ENCODE results near the gene CFAP100. TPM values are rescaled to one million over a fixed set of nuclear protein-coding genes. Genes with fewer than 3 reads are reported as not detected.
A peak's percentile ranks its signal among the peaks of the same experiment; 100 is the strongest.

The CFAP100 gene
- polyA plus RNA-seq, 1 donor = 0.58 TPM

- no peak for DNase-seq
Measured at GRCh38 chr3:126377211-126377610, 17.5 kb upstream of the CFAP100 start.

- DNase-seq = no peak
Measured at GRCh38 chr3:126378341-126378751, 16.4 kb upstream of the CFAP100 start.

- no peak for DNase-seq
Measured at GRCh38 chr3:126380011-126380768, 14.5 kb upstream of the CFAP100 start.

GRCh38 chr3:126381966-126382365 is 12.7 kb upstream of the CFAP100 start:
- DNase-seq = no peak

GRCh38 chr3:126389112-126389793 is 5.5 kb upstream of the CFAP100 start:
- DNase-seq = peak; percentile 86

GRCh38 chr3:126389794-126390146 is 4.9 kb upstream of the CFAP100 start:
- DNase-seq = no peak

GRCh38 chr3:126390201-126390600 is 4.5 kb upstream of the CFAP100 start:
- DNase-seq = no peak

GRCh38 chr3:126390751-126391150 is 4.0 kb upstream of the CFAP100 start:
- DNase-seq = no peak

GRCh38 chr3:126391631-126392030 is 3.1 kb upstream of the CFAP100 start:
- DNase-seq = no peak

- no peak for DNase-seq
Measured at GRCh38 chr3:126392246-126392645, 2.5 kb upstream of the CFAP100 start.

GRCh38 chr3:126393563-126393962 is 1.1 kb upstream of the CFAP100 start:
- DNase-seq = no peak

- DNase-seq = no peak
Measured at GRCh38 chr3:126394977-126395321, 240 bp downstream of the CFAP100 start.

- no peak for DNase-seq
Measured at GRCh38 chr3:126395846-126396513, 1.3 kb downstream of the CFAP100 start.

- DNase-seq = no peak
Measured at GRCh38 chr3:126396536-126396935, 1.8 kb downstream of the CFAP100 start.

GRCh38 chr3:126397610-126398422 is 3.1 kb downstream of the CFAP100 start:
- no peak for DNase-seq

- DNase-seq = no peak
Measured at GRCh38 chr3:126398423-126399350, 4.0 kb downstream of the CFAP100 start.

- no peak for DNase-seq
Measured at GRCh38 chr3:126399351-126399735, 4.6 kb downstream of the CFAP100 start.

GRCh38 chr3:126399756-126400155 is 5.0 kb downstream of the CFAP100 start:
- no peak for DNase-seq

- no peak for DNase-seq
Measured at GRCh38 chr3:126401611-126402160, 7.0 kb downstream of the CFAP100 start.

- DNase-seq = no peak
Measured at GRCh38 chr3:126402178-126402577, 7.5 kb downstream of the CFAP100 start.

GRCh38 chr3:126402666-126403302 is 8.1 kb downstream of the CFAP100 start:
- no peak for DNase-seq

Data from hindlimb muscle (tissue), 1 donor.